Neural cell (in vitro differentiated cells): ENCODE data around the gene TAC4. TPM values are rescaled to one million over a fixed set of nuclear protein-coding genes. Genes with fewer than 3 reads are reported as not detected.

ENCODE experiments used
- H2AFZ ChIP-seq: fragments of 200-600, 300-800 bp; sonication (generic), shearing (Covaris generic); 2 replicates; pipeline ENCODE4 v1.6.0; 2014; ENCODE audit warnings: low read depth, mild to moderate bottlenecking, antibody characterized with exemption, low read length, moderate library complexity
- H3F3A ChIP-seq: fragments of 200-600 bp; shearing (Covaris generic); 2 replicates; pipeline ENCODE4 v1.6.1; 2016; ENCODE audit warnings: mild to moderate bottlenecking, moderate library complexity, mixed read lengths, antibody characterized with exemption, low read length; ENCODE audit not compliant: insufficient read depth, poor library complexity, severe bottlenecking
- H3K27ac ChIP-seq: fragments of 200-600, 300-800 bp; sonication (generic), shearing (Covaris generic); 2 replicates; pipeline ENCODE4 v1.5.1; 2014; ENCODE audit warnings: mild to moderate bottlenecking, low read length, moderate library complexity
- H3K27me3 ChIP-seq: fragments of 300-800, 200-600 bp; sonication (generic), shearing (Covaris generic); 2 replicates; pipeline ENCODE4 v1.6.0; 2014; ENCODE audit warnings: mild to moderate bottlenecking, low read depth, low read length, moderate library complexity; ENCODE audit not compliant: insufficient read depth
- H3K36me3 ChIP-seq: fragments of 300-800, 200-600 bp; sonication (generic), shearing (Covaris generic); 2 replicates; pipeline ENCODE4 v1.5.1; 2014; ENCODE audit warnings: mild to moderate bottlenecking, antibody characterized with exemption, low read length, moderate library complexity; ENCODE audit not compliant: insufficient read depth
- H3K4me2 ChIP-seq: fragments of 300-800, 200-600 bp; sonication (generic), shearing (Covaris generic); 2 replicates; pipeline ENCODE4 v1.6.0; 2014; ENCODE audit warnings: mild to moderate bottlenecking, low read length
- H3K4me3 ChIP-seq: fragments of 300-800, 200-600 bp; sonication (generic), shearing (Covaris generic); 2 replicates; pipeline ENCODE4 v1.5.1; 2014; ENCODE audit warnings: mild to moderate bottlenecking, low read length, moderate library complexity
- H3K79me2 ChIP-seq: fragments of 200-600 bp; shearing (Covaris generic); replicated peaks from 2 replicates; pipeline ENCODE4 v1.6.0; 2014; ENCODE audit warnings: mild to moderate bottlenecking, low read length, moderate library complexity; ENCODE audit not compliant: insufficient read depth
- H3K9ac ChIP-seq: fragments of 300-800, 200-600 bp; sonication (generic), shearing (Covaris generic); 2 replicates; pipeline ENCODE4 v1.6.1; 2016; ENCODE audit warnings: mild to moderate bottlenecking, low read length, mixed read lengths
- H3K9me2 ChIP-seq: fragments of 200-600 bp; shearing (Covaris generic); 2 replicates; pipeline ENCODE4 v1.6.1; 2016; ENCODE audit warnings: mild to moderate bottlenecking, low read length, mixed read lengths; ENCODE audit not compliant: insufficient read depth
- H3K9me3 ChIP-seq: fragments of 200-600, 300-800 bp; sonication (generic), shearing (Covaris generic); 2 replicates; pipeline ENCODE4 v1.6.1; 2016; ENCODE audit warnings: mild to moderate bottlenecking, mixed run types, low read length, moderate library complexity, mixed read lengths
- H4K20me1 ChIP-seq: fragments of 200-600 bp; shearing (Covaris generic); 2 replicates; pipeline ENCODE4 v1.6.1; 2016; ENCODE audit warnings: mild to moderate bottlenecking, mixed run types; ENCODE audit not compliant: insufficient read depth
- EP300 ChIP-seq: fragments of 450-650 bp; conservative IDR thresholded peaks from 2 replicates; pipeline ENCODE4 v1.6.1; 2014; ENCODE audit warnings: antibody characterized with exemption, mild to moderate bottlenecking, moderate library complexity; ENCODE audit not compliant: poor library complexity, severe bottlenecking
- EZH2 ChIP-seq: fragments of 200-600, 300-800 bp; shearing (Covaris generic), sonication (generic); IDR thresholded peaks from 2 replicates; pipeline ENCODE4 v1.6.1; 2014; ENCODE audit warnings: antibody characterized with exemption, low read length, borderline replicate concordance, mild to moderate bottlenecking; ENCODE audit not compliant: insufficient read depth, poor library complexity, severe bottlenecking
- MXI1 ChIP-seq: fragments of 450-650 bp; conservative IDR thresholded peaks from 2 replicates; pipeline ENCODE4 v1.6.1; 2014; ENCODE audit warnings: antibody characterized with exemption, mild to moderate bottlenecking; ENCODE audit not compliant: poor library complexity, severe bottlenecking
- POLR2AphosphoS5 ChIP-seq: IDR thresholded peaks from 2 replicates; pipeline ENCODE4 v1.6.1; 2012
- RAD21 ChIP-seq: fragments of 450-650 bp; conservative IDR thresholded peaks from 2 replicates; pipeline ENCODE4 v1.6.1; 2014; ENCODE audit warnings: antibody characterized with exemption, mild to moderate bottlenecking, moderate library complexity
- SMC3 ChIP-seq: fragments of 450-650 bp; conservative IDR thresholded peaks from 2 replicates; pipeline ENCODE4 v1.6.1; 2014; ENCODE audit warnings: antibody characterized with exemption, mild to moderate bottlenecking, moderate library complexity; ENCODE audit not compliant: poor library complexity
- TAF1 ChIP-seq: IDR thresholded peaks from 2 replicates; pipeline ENCODE4 v1.6.1; 2012; ENCODE audit warnings: low read depth
- polyA plus RNA-seq: library from polyadenylated mRNA; depleted of rRNA; stranded (reverse); fragments of >200 nt; gene quantifications from 2 replicates; pipeline ENCODE4 v1.2.3, GENCODE V29; 2014
- TF ChIP-seq, protein P1 (sequence below): fragments of 450-650 bp; IDR thresholded peaks from 2 replicates; pipeline ENCODE4 v1.5.1; 2014; ENCODE audit warnings: antibody characterized with exemption, mild to moderate bottlenecking, moderate library complexity; ENCODE audit not compliant: poor library complexity, severe bottlenecking
- TF ChIP-seq, protein P2 (sequence below): IDR thresholded peaks from 2 replicates; pipeline ENCODE4 v1.6.1; 2012; ENCODE audit warnings: borderline replicate concordance

The TAC4 gene
- polyA plus RNA-seq, 1 donor from 2014 or later = not detected

DNA sequence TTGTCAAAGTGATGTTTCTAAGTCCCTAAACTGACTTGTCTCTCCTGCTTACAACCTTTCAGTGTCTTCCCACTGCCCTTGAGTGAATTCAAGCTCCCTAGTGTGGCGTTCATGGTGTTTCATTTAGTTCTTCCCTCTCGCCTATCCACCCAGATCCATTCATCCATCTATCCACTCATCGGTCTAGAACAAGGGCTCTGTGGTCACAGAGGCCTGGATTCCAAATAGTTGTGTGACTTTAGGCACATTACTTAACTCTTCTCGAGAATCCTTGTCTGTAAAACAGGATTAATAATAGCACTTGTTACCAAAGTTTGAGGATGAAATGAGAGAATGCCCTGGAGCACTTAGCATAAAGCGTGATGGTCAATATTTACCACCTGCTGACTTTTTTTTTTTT lies 870 bp upstream of the TAC4 start:
- Histone ChIP-seq H3K9me3 (no peaks in the 10 kb centered on the region), H3K79me2 (no peaks in the 10 kb centered on the region), H3K9me2 (no peaks in the 10 kb centered on the region), H3K27me3 (peaks cover 33% of the 10 kb centered on the region), H3K27ac (no peak overlapping the region), H3K4me2 (no peak overlapping the region), H3K4me3 (no peak overlapping the region), H3F3A (no peaks in the 10 kb centered on the region), H4K20me1 (no peaks in the 10 kb centered on the region), H3K9ac (no peak overlapping the region), H3K36me3 (no peaks in the 10 kb centered on the region), H2AFZ (no peak overlapping the region)
- TF ChIP-seq EP300 (no peak), RAD21 (no peak), TAF1 (no peak), SMC3 (no peak), EZH2 (no peak), MXI1 (no peak), POLR2AphosphoS5 (no peak)
- TF ChIP-seq, protein P1, sequence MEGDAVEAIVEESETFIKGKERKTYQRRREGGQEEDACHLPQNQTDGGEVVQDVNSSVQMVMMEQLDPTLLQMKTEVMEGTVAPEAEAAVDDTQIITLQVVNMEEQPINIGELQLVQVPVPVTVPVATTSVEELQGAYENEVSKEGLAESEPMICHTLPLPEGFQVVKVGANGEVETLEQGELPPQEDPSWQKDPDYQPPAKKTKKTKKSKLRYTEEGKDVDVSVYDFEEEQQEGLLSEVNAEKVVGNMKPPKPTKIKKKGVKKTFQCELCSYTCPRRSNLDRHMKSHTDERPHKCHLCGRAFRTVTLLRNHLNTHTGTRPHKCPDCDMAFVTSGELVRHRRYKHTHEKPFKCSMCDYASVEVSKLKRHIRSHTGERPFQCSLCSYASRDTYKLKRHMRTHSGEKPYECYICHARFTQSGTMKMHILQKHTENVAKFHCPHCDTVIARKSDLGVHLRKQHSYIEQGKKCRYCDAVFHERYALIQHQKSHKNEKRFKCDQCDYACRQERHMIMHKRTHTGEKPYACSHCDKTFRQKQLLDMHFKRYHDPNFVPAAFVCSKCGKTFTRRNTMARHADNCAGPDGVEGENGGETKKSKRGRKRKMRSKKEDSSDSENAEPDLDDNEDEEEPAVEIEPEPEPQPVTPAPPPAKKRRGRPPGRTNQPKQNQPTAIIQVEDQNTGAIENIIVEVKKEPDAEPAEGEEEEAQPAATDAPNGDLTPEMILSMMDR = no peak
- TF ChIP-seq, protein P2, sequence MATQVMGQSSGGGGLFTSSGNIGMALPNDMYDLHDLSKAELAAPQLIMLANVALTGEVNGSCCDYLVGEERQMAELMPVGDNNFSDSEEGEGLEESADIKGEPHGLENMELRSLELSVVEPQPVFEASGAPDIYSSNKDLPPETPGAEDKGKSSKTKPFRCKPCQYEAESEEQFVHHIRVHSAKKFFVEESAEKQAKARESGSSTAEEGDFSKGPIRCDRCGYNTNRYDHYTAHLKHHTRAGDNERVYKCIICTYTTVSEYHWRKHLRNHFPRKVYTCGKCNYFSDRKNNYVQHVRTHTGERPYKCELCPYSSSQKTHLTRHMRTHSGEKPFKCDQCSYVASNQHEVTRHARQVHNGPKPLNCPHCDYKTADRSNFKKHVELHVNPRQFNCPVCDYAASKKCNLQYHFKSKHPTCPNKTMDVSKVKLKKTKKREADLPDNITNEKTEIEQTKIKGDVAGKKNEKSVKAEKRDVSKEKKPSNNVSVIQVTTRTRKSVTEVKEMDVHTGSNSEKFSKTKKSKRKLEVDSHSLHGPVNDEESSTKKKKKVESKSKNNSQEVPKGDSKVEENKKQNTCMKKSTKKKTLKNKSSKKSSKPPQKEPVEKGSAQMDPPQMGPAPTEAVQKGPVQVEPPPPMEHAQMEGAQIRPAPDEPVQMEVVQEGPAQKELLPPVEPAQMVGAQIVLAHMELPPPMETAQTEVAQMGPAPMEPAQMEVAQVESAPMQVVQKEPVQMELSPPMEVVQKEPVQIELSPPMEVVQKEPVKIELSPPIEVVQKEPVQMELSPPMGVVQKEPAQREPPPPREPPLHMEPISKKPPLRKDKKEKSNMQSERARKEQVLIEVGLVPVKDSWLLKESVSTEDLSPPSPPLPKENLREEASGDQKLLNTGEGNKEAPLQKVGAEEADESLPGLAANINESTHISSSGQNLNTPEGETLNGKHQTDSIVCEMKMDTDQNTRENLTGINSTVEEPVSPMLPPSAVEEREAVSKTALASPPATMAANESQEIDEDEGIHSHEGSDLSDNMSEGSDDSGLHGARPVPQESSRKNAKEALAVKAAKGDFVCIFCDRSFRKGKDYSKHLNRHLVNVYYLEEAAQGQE = no peak

DNA sequence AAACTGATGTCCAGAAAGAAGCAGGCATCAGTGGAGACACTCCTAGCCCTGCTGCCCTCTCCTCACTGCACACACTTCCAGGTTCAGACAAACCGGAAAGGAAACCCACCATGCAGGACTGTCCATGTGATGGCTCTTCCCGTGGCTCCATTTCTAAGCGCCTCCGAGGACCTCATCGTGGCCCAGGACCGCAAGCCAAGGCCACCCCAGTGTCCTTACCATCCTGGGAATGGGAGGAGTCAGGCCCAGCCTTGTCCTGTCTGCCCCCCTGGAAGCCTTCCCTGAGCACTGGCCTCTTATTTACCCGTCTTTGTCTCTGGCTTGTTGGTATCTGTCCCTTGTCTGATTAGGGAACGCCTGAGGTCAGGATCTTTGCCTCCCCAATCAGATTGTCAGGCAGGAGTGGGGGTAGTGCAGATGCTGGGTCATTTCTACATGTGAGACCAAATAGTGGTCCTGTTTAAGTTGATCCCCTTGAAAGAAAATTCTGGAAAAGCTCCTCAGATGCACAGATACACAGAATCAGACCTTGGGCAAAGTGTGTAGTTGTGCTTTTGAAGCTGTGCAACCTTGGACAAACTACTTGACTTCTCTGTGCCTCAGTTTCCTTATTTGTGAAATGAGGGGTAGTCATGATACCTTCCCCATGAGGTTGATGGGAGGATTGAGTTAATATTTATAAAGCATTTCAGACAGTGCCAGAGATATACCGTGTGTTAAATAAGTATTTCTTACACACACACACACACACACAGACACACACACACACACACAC lies 744 bp downstream of the TAC4 start:
- Histone ChIP-seq H2AFZ (no peak overlapping the region), H4K20me1 (no peaks in the 10 kb centered on the region), H3K36me3 (no peaks in the 10 kb centered on the region), H3F3A (no peaks in the 10 kb centered on the region), H3K9ac (no peak overlapping the region), H3K79me2 (no peaks in the 10 kb centered on the region), H3K4me2 (no peak overlapping the region), H3K27me3 (peaks cover 26% of the 10 kb centered on the region), H3K27ac (no peak overlapping the region), H3K9me3 (no peaks in the 10 kb centered on the region), H3K4me3 (no peak overlapping the region), H3K9me2 (no peaks in the 10 kb centered on the region)
- TF ChIP-seq, protein P2 = no peak
- TF ChIP-seq SMC3 (no peak), EP300 (no peak), EZH2 (no peak), TAF1 (no peak), MXI1 (no peak), RAD21 (no peak), POLR2AphosphoS5 (no peak)
- TF ChIP-seq, protein P1 = no peak
